Fibroblast of mammary gland (primary cell): ENCODE data around the gene RAB26.
A peak's percentile ranks its signal among the peaks of the same experiment; 100 is the strongest.
"Not testable (repeated sequence)": the region's sequence is repeated elsewhere in the genome, so short reads cannot be mapped to it uniquely, and the experiment has no call there.

Experiments
- DNase-seq: peaks from one replicate; pipeline ENCODE4 v3.0.0-alpha.2; 2010; ENCODE audit warnings: low read depth
- H3K4me3 ChIP-seq: 2 replicates; pipeline ENCODE4 v1.5.1; 2011; ENCODE audit warnings: low read depth, mild to moderate bottlenecking, low read length, moderate library complexity; ENCODE audit not compliant: control insufficient read depth
- CTCF ChIP-seq: conservative IDR thresholded peaks from 2 replicates; pipeline ENCODE4 v1.5.1; 2011; ENCODE audit warnings: low read depth, low read length, inconsistent platforms; ENCODE audit not compliant: control insufficient read depth, insufficient read depth

Gene RAB26

GRCh38 chr16:2124377-2124693 is 24.1 kb upstream of the RAB26 start:
- DNase-seq, H3K4me3 ChIP-seq: not testable (repeated sequence)

- DNase-seq: peak; percentile 76
- H3K4me3 ChIP-seq: peak overlapping the region; percentile 13
These were observed 23.6 kb upstream of the RAB26 start for GRCh38 chr16:2124694-2125444.

GRCh38 chr16:2125609-2126008 is 22.8 kb upstream of the RAB26 start:
- not testable (repeated sequence) for H3K4me3 ChIP-seq, DNase-seq

- H3K4me3 ChIP-seq, DNase-seq: not testable (repeated sequence)
These were observed 22.2 kb upstream of the RAB26 start for GRCh38 chr16:2126161-2126743.

GRCh38 chr16:2126928-2127556 is 21.4 kb upstream of the RAB26 start:
- DNase-seq, H3K4me3 ChIP-seq: not testable (repeated sequence)

GRCh38 chr16:2127630-2128280 is 20.7 kb upstream of the RAB26 start:
- DNase-seq: peak; percentile 77
- H3K4me3 ChIP-seq: not testable (repeated sequence)

- not testable (repeated sequence) for H3K4me3 ChIP-seq
- DNase-seq: peak; percentile 91
These were observed 19.2 kb upstream of the RAB26 start for GRCh38 chr16:2129251-2129650.

GRCh38 chr16:2129890-2130447 is 18.5 kb upstream of the RAB26 start:
- not testable (repeated sequence) for H3K4me3 ChIP-seq, DNase-seq

GRCh38 chr16:2133797-2134196 is 14.6 kb upstream of the RAB26 start:
- DNase-seq: not testable (repeated sequence)
- H3K4me3 ChIP-seq: peak overlapping the region; percentile 12

GRCh38 chr16:2135071-2135470 is 13.4 kb upstream of the RAB26 start:
- peak overlapping the region; percentile 49 for H3K4me3 ChIP-seq
- not testable (repeated sequence) for DNase-seq

- peak within 1 kb of the TSS; percentile 49 for H3K4me3 ChIP-seq
These were observed 12.5 kb upstream of the RAB26 start, which contains the start of gene PKD1 for GRCh38 chr16:2135770-2136490. PKD1 (minus strand) TSS chr16:2135898; CDS start chr16:2135689, 209 bp downstream.

GRCh38 chr16:2142942-2143877 is 5.2 kb upstream of the RAB26 start:
- no peak for DNase-seq
- no peak overlapping the region for H3K4me3 ChIP-seq
- no peak for TF ChIP-seq CTCF

More at GRCh38 chr16:2135770-2136490, 12.5 kb upstream of the RAB26 start, which contains the start of gene PKD1:
- DNase-seq: peak; percentile 92
